ENCODE results near the gene DNAJC17.

DNAJC17 gene

GRCh38 chr15:40847223-40847961, 40.1 kb upstream of the DNAJC17 start:
- H3K27ac ChIP-seq (replicated peaks; ENCODE audit: low read length), result no peak overlapping the region
- no peak overlapping the region for H2BK5ac ChIP-seq (ENCODE audit: low read length)
- peaks cover 18 to 63% (median 35%) of the 10 kb centered on the region in 3 experiments for H3K27me3 ChIP-seq (ENCODE audit: control insufficient read depth in 3 of 3, insufficient read depth in 3 of 3, low read depth in 1 of 3, low read length in 3 of 3)
- H2AFZ ChIP-seq (ENCODE audit: low read length), result peak overlapping the region; percentile 69
- no peak overlapping the region for H3K4me2 ChIP-seq (ENCODE audit: insufficient read depth, low read length, poor library complexity, severe bottlenecking)
- H3K4ac ChIP-seq (ENCODE audit: low read length), result no peak overlapping the region
- H3K23ac ChIP-seq (ENCODE audit: low read depth, low read length, poor library complexity), result no peak overlapping the region
- H2BK12ac ChIP-seq (ENCODE audit: low read length), result no peak overlapping the region
- H3K9me3 ChIP-seq (replicated peaks in 1 of 2; ENCODE audit: control insufficient read depth in 2 of 2, insufficient read depth in 1 of 2, low read depth in 1 of 2, low read length in 2 of 2), result peaks cover 0 to 3% of the 10 kb centered on the region in 2 donors
- H3K79me1 ChIP-seq (ENCODE audit: low read depth, low read length), result no peaks in the 10 kb centered on the region
- no peak overlapping the region for H2BK15ac ChIP-seq (ENCODE audit: low read length)
- H3K14ac ChIP-seq (ENCODE audit: low read length), result no peak overlapping the region
- no peaks in the 10 kb centered on the region for H3K36me3 ChIP-seq (replicated peaks in 1 of 2; ENCODE audit: control insufficient read depth in 2 of 2, insufficient read depth in 2 of 2, low read length in 2 of 2)
- peak overlapping the region; percentile 40 for H3K18ac ChIP-seq (ENCODE audit: low read length)
- no peak overlapping the region for H2AK5ac ChIP-seq (ENCODE audit: low read depth, low read length)
- H3K4me3 ChIP-seq (ENCODE audit: low read length in 2 of 2), result no peak overlapping the region
- no peak overlapping the region for H2BK120ac ChIP-seq (ENCODE audit: low read depth, low read length)
- no peak overlapping the region for H4K8ac ChIP-seq (ENCODE audit: low read depth, low read length)
- H3K4me1 ChIP-seq (ENCODE audit: control insufficient read depth in 2 of 2, insufficient read depth in 1 of 2, low read depth in 1 of 2, low read length in 2 of 2), result peaks cover 13 to 15% of the 10 kb centered on the region in 2 donors
- H3K9ac ChIP-seq (ENCODE audit: low read depth, low read length, poor library complexity), result no peak overlapping the region
- no peak overlapping the region for H4K91ac ChIP-seq (ENCODE audit: low read depth, low read length, poor library complexity)
- no CpG with 5 or more reads among the region's 7 CpGs for WGBS, 2 donors (ENCODE audit: extremely low coverage in 2 of 2, insufficient read length in 2 of 2, insufficient replicate concordance in 1 of 2)
- DNase-seq (ENCODE audit: low spot score), result no peak

- no peak overlapping the region for H3K4me3 ChIP-seq (ENCODE audit: low read length in 2 of 2)
- H3K18ac ChIP-seq (ENCODE audit: low read length), result no peak overlapping the region
- no peak overlapping the region for H4K91ac ChIP-seq (ENCODE audit: low read depth, low read length, poor library complexity)
- H3K9me3 ChIP-seq (replicated peaks in 1 of 2; ENCODE audit: control insufficient read depth in 2 of 2, insufficient read depth in 1 of 2, low read depth in 1 of 2, low read length in 2 of 2), result peaks cover 0 to 3% of the 10 kb centered on the region in 2 donors
- H4K8ac ChIP-seq (ENCODE audit: low read depth, low read length), result no peak overlapping the region
- no peak overlapping the region for H3K9ac ChIP-seq (ENCODE audit: low read depth, low read length, poor library complexity)
- peaks cover 13 to 15% of the 10 kb centered on the region in 2 donors for H3K4me1 ChIP-seq (ENCODE audit: control insufficient read depth in 2 of 2, insufficient read depth in 1 of 2, low read depth in 1 of 2, low read length in 2 of 2)
- no peak overlapping the region for H3K14ac ChIP-seq (ENCODE audit: low read length)
- H3K27me3 ChIP-seq (ENCODE audit: control insufficient read depth in 3 of 3, insufficient read depth in 3 of 3, low read depth in 1 of 3, low read length in 3 of 3), result peaks cover 18 to 61% (median 36%) of the 10 kb centered on the region in 3 experiments
- no peak overlapping the region for H2BK12ac ChIP-seq (ENCODE audit: low read length)
- no peak overlapping the region for H3K4ac ChIP-seq (ENCODE audit: low read length)
- H2BK5ac ChIP-seq (ENCODE audit: low read length), result no peak overlapping the region
- no peak overlapping the region for H3K27ac ChIP-seq (replicated peaks; ENCODE audit: low read length)
- H3K23ac ChIP-seq (ENCODE audit: low read depth, low read length, poor library complexity), result no peak overlapping the region
- no peak for DNase-seq (ENCODE audit: low spot score)
- H3K4me2 ChIP-seq (ENCODE audit: insufficient read depth, low read length, poor library complexity, severe bottlenecking), result no peak overlapping the region
- H2BK120ac ChIP-seq (ENCODE audit: low read depth, low read length), result no peak overlapping the region
- no peaks in the 10 kb centered on the region for H3K79me1 ChIP-seq (ENCODE audit: low read depth, low read length)
- H3K36me3 ChIP-seq (replicated peaks in 1 of 2; ENCODE audit: control insufficient read depth in 2 of 2, insufficient read depth in 2 of 2, low read length in 2 of 2), result no peaks in the 10 kb centered on the region
- H2BK15ac ChIP-seq (ENCODE audit: low read length), result no peak overlapping the region
- peak overlapping the region; percentile 69 for H2AFZ ChIP-seq (ENCODE audit: low read length)
- H2AK5ac ChIP-seq (ENCODE audit: low read depth, low read length), result no peak overlapping the region
These were observed 39.6 kb upstream of the DNAJC17 start for GRCh38 chr15:40846841-40847222.

- no peaks in the 10 kb centered on the region for H3K36me3 ChIP-seq (replicated peaks in 1 of 2; ENCODE audit: control insufficient read depth in 2 of 2, insufficient read depth in 2 of 2, low read length in 2 of 2)
- peak overlapping the region; percentile 25 for H2AK5ac ChIP-seq (ENCODE audit: low read depth, low read length)
- DNase-seq (ENCODE audit: low spot score), result no peak
- H3K9ac ChIP-seq (ENCODE audit: low read depth, low read length, poor library complexity), result no peak overlapping the region
- WGBS, 2 donors (ENCODE audit: extremely low coverage in 2 of 2, insufficient read length in 2 of 2, insufficient replicate concordance in 1 of 2), result no CpG with 5 or more reads among the region's 8 CpGs
- H3K4me1 ChIP-seq (ENCODE audit: control insufficient read depth in 2 of 2, insufficient read depth in 1 of 2, low read depth in 1 of 2, low read length in 2 of 2), result peaks cover 13 to 15% of the 10 kb centered on the region in 2 donors
- peak overlapping the region; percentile 33 for H3K18ac ChIP-seq (ENCODE audit: low read length)
- H4K8ac ChIP-seq (ENCODE audit: low read depth, low read length), result no peak overlapping the region
- no peak overlapping the region for H3K4me3 ChIP-seq (ENCODE audit: low read length in 2 of 2)
- no peak overlapping the region for H4K91ac ChIP-seq (ENCODE audit: low read depth, low read length, poor library complexity)
- no peak overlapping the region for H3K4me2 ChIP-seq (ENCODE audit: insufficient read depth, low read length, poor library complexity, severe bottlenecking)
- H2BK12ac ChIP-seq (ENCODE audit: low read length), result no peak overlapping the region
- H2BK5ac ChIP-seq (ENCODE audit: low read length), result no peak overlapping the region
- no peaks in the 10 kb centered on the region for H3K79me1 ChIP-seq (ENCODE audit: low read depth, low read length)
- H3K14ac ChIP-seq (ENCODE audit: low read length), result no peak overlapping the region
- H3K27ac ChIP-seq (replicated peaks; ENCODE audit: low read length), result no peak overlapping the region
- peaks cover 18 to 69% (median 38%) of the 10 kb centered on the region in 3 experiments for H3K27me3 ChIP-seq (ENCODE audit: control insufficient read depth in 3 of 3, insufficient read depth in 3 of 3, low read depth in 1 of 3, low read length in 3 of 3)
- H2BK15ac ChIP-seq (ENCODE audit: low read length), result no peak overlapping the region
- H3K9me3 ChIP-seq (replicated peaks in 1 of 2; ENCODE audit: control insufficient read depth in 2 of 2, insufficient read depth in 1 of 2, low read depth in 1 of 2, low read length in 2 of 2), result peaks cover 0 to 3% of the 10 kb centered on the region in 2 donors
- no peak overlapping the region for H3K23ac ChIP-seq (ENCODE audit: low read depth, low read length, poor library complexity)
- no peak overlapping the region for H2BK120ac ChIP-seq (ENCODE audit: low read depth, low read length)
- H2AFZ ChIP-seq (ENCODE audit: low read length), result no peak overlapping the region
- H3K4ac ChIP-seq (ENCODE audit: low read length), result no peak overlapping the region
These were observed 38.4 kb upstream of the DNAJC17 start for GRCh38 chr15:40845511-40846284.

- Histone ChIP-seq H3K27me3 (ENCODE audit: control insufficient read depth in 3 of 3, insufficient read depth in 3 of 3, low read depth in 1 of 3, low read length in 3 of 3) (peaks cover 18 to 70% (median 38%) of the 10 kb centered on the region in 3 experiments), H3K4me2 (ENCODE audit: insufficient read depth, low read length, poor library complexity, severe bottlenecking) (peak overlapping the region; percentile 93), H3K18ac (ENCODE audit: low read length) (peak overlapping the region; percentile 88), H3K79me1 (ENCODE audit: low read depth, low read length) (no peaks in the 10 kb centered on the region), H4K8ac (ENCODE audit: low read depth, low read length) (no peak overlapping the region), H3K4ac (ENCODE audit: low read length) (no peak overlapping the region), H3K4me3 (ENCODE audit: low read length in 2 of 2) (peak overlapping the region in 1 of 2 donors; percentile 79), H3K9ac (ENCODE audit: low read depth, low read length, poor library complexity) (no peak overlapping the region), H2AK5ac (ENCODE audit: low read depth, low read length) (peak overlapping the region; percentile 30), H2BK120ac (ENCODE audit: low read depth, low read length) (no peak overlapping the region), H3K36me3 (replicated peaks in 1 of 2; ENCODE audit: control insufficient read depth in 2 of 2, insufficient read depth in 2 of 2, low read length in 2 of 2) (no peaks in the 10 kb centered on the region), H3K23ac (ENCODE audit: low read depth, low read length, poor library complexity) (peak overlapping the region; percentile 87), H2AFZ (ENCODE audit: low read length) (peak overlapping the region; percentile 89), H3K14ac (ENCODE audit: low read length) (no peak overlapping the region), H3K9me3 (replicated peaks in 1 of 2; ENCODE audit: control insufficient read depth in 2 of 2, insufficient read depth in 1 of 2, low read depth in 1 of 2, low read length in 2 of 2) (peaks cover 0 to 3% of the 10 kb centered on the region in 2 donors), H2BK15ac (ENCODE audit: low read length) (peak overlapping the region; percentile 39), H3K4me1 (ENCODE audit: control insufficient read depth in 2 of 2, insufficient read depth in 1 of 2, low read depth in 1 of 2, low read length in 2 of 2) (peaks cover 13 to 15% of the 10 kb centered on the region in 2 donors), H2BK5ac (ENCODE audit: low read length) (no peak overlapping the region), H2BK12ac (ENCODE audit: low read length) (no peak overlapping the region), H4K91ac (ENCODE audit: low read depth, low read length, poor library complexity) (no peak overlapping the region), H3K27ac (replicated peaks; ENCODE audit: low read length) (no peak overlapping the region)
- WGBS, 2 donors (ENCODE audit: extremely low coverage in 2 of 2, insufficient read length in 2 of 2, insufficient replicate concordance in 1 of 2), result no CpG with 5 or more reads among the region's 12 CpGs
- DNase-seq (ENCODE audit: low spot score), result no peak
These were observed 37.8 kb upstream of the DNAJC17 start for GRCh38 chr15:40845036-40845435.

All from neuronal stem cell (in vitro differentiated cells).